VCaP (cell line): ENCODE data around the gene FKBP6.
"Not testable (repeated sequence)": the region's sequence is repeated elsewhere in the genome, so short reads cannot be mapped to it uniquely, and the experiment has no call there.

ENCODE experiments used
- H3K27ac ChIP-seq: fragments of 450-650 bp; 2 replicates; pipeline ENCODE4 v1.5.1; 2017
- CTCF ChIP-seq: fragments of 450-650 bp; conservative IDR thresholded peaks from 2 replicates; pipeline ENCODE4 v1.5.1; 2017; ENCODE audit warnings: mild to moderate bottlenecking, moderate library complexity

The FKBP6 gene

GRCh38 chr7:73387221-73387828, 59.4 kb downstream of the FKBP6 start:
- no peak for TF ChIP-seq CTCF
- no peak overlapping the region for H3K27ac ChIP-seq

- no peak for TF ChIP-seq CTCF
- H3K27ac ChIP-seq, result no peak overlapping the region
Observed at GRCh38 chr7:73387908-73388414, 60.0 kb downstream of the FKBP6 start.

DNA sequence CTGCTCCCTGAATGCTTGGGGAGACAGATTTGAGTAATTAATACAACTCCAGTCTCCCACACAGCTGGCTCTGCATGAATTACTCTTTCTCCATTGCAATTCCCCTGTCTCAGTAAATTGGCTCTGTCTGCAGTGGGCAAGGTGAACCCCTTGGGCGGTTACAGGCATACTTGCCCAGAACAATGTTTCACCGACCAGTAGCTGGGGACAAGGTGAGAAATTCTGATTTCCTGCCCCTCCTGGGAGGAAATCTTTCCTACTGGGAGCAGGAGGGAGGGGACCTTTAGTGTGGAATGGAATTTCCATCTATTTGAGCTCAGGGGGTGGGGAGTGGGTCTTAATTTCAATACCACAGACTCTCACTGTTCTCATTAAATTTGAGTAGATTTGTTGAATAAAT, 63.4 kb downstream of the FKBP6 start:
- no peak for TF ChIP-seq CTCF
- no peak overlapping the region for H3K27ac ChIP-seq

DNA sequence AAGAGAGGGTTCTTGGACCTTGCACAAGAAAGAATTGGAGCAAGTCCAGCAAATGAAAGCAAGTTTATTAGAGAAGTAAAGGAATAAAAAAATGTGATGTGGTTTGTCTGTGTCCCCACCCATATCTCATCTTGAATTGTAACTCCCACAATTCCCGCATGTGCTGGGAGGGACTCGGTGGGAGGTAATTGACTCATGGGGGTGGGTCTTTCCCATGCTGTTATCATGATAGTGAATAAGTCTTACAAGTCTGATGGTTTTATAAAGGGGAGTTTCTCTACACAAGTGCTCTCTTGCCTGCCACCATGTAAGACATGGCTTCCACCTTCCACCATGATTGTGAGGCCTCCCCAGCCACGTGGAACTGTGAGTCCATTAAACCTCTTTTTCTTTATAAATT, 66.5 kb downstream of the FKBP6 start:
- no peak for TF ChIP-seq CTCF

GRCh38 chr7:73395538-73396503, 67.9 kb downstream of the FKBP6 start:
- no peak for TF ChIP-seq CTCF
- H3K27ac ChIP-seq, result no peak overlapping the region

More for the DNA sequence above, 66.5 kb downstream of the FKBP6 start:
- H3K27ac ChIP-seq, result no peak overlapping the region

DNA sequence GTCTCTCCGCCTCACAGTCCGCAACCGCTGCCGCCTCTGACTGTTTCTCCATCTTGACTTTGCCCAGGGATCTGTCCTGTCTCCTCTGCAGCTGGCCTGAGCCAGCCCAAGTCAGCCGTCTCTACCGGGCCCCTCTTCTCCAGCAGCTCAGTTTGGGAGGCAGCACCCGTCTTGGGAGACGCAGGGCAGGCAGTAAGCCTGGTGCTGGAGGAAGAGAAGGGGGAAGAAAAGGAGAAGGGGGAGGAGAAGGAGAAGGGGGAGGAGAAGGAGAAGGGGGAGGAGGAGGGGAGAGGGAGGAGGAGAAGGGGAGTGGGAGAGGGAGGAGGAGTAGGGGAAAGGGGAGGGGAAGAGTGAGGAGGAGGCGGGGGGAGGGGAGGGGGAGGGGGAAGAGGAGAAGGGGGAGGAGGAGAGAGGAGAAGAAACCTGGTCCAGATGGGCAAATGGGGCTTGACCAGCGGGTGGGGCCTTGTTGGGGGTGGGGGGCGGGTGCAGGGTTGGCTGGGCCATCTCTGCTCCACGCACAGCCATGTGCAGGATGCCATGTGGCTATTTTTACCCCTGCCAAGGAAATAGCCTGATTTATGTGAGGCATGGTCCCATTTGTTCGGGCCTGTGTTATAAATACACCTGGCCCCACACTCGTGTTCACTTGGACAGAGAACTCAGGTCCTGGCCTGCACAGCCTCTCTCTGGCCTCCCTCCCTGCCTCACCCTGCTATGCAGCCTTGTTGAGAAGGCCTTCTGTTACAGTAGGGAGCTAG, 69.7 kb downstream of the FKBP6 start:
- TF ChIP-seq CTCF, result no peak
- no peak overlapping the region for H3K27ac ChIP-seq

DNA sequence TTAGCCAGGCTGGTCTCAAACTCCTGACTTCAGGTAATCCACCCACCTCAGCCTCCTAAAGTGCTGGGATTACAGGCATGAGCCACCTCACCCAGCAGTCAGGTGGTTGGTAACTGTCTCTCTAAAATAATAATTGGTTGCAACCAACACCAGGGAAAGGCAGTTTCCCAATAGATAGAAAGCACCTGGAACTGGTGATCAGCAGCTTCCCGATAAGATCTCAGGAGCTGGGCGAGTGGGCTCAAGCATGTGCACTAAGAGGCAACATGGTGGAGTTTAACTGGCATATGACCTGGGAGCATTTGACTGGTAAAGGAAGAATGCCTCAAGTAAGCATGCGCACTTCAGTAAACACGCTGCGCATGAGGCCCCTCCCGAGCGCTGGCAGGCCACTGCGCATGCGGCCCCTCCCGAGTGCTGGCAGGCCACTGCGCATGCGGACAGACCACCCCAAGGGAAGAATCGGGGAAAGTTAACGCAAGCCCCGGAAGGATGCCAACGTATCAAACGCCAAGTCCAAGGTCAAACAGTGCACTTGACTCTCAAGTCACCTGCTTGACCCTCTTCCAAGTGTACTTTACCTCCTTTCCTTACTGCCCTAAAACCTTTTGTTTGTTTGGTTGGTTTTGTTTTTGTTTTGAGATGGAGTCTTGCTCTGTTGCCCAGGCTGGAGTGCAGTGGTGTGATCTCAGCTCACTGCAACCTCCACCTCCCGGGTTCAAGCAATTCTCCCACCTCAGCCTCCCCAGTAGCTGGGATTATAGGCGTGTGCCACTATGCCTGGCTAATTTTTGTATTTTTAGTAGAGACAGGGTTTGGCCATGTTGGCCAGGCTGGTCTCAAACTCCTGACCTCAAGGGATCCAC, 71.5 kb downstream of the FKBP6 start:
- not testable (repeated sequence) for H3K27ac ChIP-seq

- not testable (repeated sequence) for H3K27ac ChIP-seq
Observed at GRCh38 chr7:73404860-73405259, 76.9 kb downstream of the FKBP6 start.
